ENCODE results near the gene ITSN1.

GRCh38 chr21:33872881-33873515 is 230.7 kb downstream of the ITSN1 start:
- TF ChIP-seq CTCF (IDR thresholded peaks at IDR 0.05) (no peak), POLR2A (IDR thresholded peaks at IDR 0.05) (no peak)

All from thyroid gland (tissue), 4 donors.